ENCODE results near the gene C1QTNF7.

DNA sequence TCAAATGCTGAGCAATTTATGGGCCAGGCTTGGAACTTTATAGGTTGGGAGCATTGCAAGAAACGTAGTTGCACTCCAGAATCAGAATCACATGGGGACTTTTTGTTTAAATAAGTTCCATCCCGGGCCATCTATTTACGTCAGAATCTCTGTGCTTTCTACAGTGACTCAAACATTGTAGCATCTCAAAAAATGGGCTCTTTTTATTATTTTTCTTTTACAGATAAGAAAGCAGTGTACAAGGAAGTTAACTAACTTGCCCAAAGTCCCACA lies 52.0 kb downstream of the C1QTNF7 start:
- TF ChIP-seq, protein P1, sequence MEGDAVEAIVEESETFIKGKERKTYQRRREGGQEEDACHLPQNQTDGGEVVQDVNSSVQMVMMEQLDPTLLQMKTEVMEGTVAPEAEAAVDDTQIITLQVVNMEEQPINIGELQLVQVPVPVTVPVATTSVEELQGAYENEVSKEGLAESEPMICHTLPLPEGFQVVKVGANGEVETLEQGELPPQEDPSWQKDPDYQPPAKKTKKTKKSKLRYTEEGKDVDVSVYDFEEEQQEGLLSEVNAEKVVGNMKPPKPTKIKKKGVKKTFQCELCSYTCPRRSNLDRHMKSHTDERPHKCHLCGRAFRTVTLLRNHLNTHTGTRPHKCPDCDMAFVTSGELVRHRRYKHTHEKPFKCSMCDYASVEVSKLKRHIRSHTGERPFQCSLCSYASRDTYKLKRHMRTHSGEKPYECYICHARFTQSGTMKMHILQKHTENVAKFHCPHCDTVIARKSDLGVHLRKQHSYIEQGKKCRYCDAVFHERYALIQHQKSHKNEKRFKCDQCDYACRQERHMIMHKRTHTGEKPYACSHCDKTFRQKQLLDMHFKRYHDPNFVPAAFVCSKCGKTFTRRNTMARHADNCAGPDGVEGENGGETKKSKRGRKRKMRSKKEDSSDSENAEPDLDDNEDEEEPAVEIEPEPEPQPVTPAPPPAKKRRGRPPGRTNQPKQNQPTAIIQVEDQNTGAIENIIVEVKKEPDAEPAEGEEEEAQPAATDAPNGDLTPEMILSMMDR (conservative IDR thresholded peaks at IDR 0.05 in 1 of 2, IDR thresholded peaks at IDR 0.05 in 1 of 2; ENCODE audit: extremely low read depth in 1 of 2, insufficient read depth in 1 of 2, low read depth in 1 of 2, low read length in 2 of 2): no peak
- TF ChIP-seq EZH2 (IDR thresholded peaks at IDR 0.05; ENCODE audit: borderline replicate concordance, low read length): no peak

Measured in mammary epithelial cell (primary cell).